ENCODE data around the gene IL2RA. TPM values are rescaled to one million over a fixed set of nuclear protein-coding genes. Genes with fewer than 3 reads are reported as not detected.

Gene IL2RA
- total RNA-seq, 1 experiment from 2014 or later: not detected

GRCh38 chr10:6027929-6028328 lies 34.2 kb downstream of the IL2RA start:
- TF ChIP-seq EZH2 (IDR thresholded peaks at IDR 0.05; ENCODE audit: borderline replicate concordance, low read depth, low read length, poor library complexity, severe bottlenecking) (no peak), CTCF (conservative IDR thresholded peaks at IDR 0.05; ENCODE audit: low read depth, low read length) (no peak)
- intact Hi-C loops (cut with micrococcal nuclease; ENCODE audit: unreplicated experiment): no loop called here
- no peak for DNase-seq (ENCODE audit: low spot score)
- peaks cover 2% of the 10 kb centered on the region for H3K27me3 ChIP-seq (replicated peaks; ENCODE audit: insufficient read depth, low read depth, low read length, poor library complexity)
- H3K4me1 ChIP-seq (ENCODE audit: insufficient read depth, low read length, poor library complexity, severe bottlenecking): no peaks in the 10 kb centered on the region
- no peak overlapping the region for H3K4me3 ChIP-seq (ENCODE audit: low read depth, low read length, poor library complexity, severe bottlenecking)
- ChIA-PET POLR2A (ENCODE audit: low non-redundant PET) (no interaction called here), CTCF (no interaction called here)
- BruUV-seq (replicated peaks): no TSS peak
- H3K9me3 ChIP-seq (ENCODE audit: low read depth, low read length, poor library complexity, severe bottlenecking): peaks cover 14% of the 10 kb centered on the region
- no peak overlapping the region for H3K27ac ChIP-seq (ENCODE audit: low read depth, low read length, poor library complexity, severe bottlenecking)
- no peaks in the 10 kb centered on the region for H3K36me3 ChIP-seq (ENCODE audit: insufficient read depth, low read length, poor library complexity, severe bottlenecking)

GRCh38 chr10:6025683-6026255 lies 36.4 kb downstream of the IL2RA start:
- CTCF ChIA-PET: no interaction called here
- H3K4me1 ChIP-seq (ENCODE audit: insufficient read depth, low read length, poor library complexity, severe bottlenecking): no peaks in the 10 kb centered on the region

GRCh38 chr10:6024334-6024682 lies 37.9 kb downstream of the IL2RA start:
- ChIA-PET POLR2A (ENCODE audit: low non-redundant PET) (no interaction called here), CTCF (no interaction called here)
- no peaks in the 10 kb centered on the region for H3K4me1 ChIP-seq (ENCODE audit: insufficient read depth, low read length, poor library complexity, severe bottlenecking)
- no peaks in the 10 kb centered on the region for H3K9me3 ChIP-seq (ENCODE audit: low read depth, low read length, poor library complexity, severe bottlenecking)
- peaks cover 10% of the 10 kb centered on the region for H3K27me3 ChIP-seq (replicated peaks; ENCODE audit: insufficient read depth, low read depth, low read length, poor library complexity)
- no peaks in the 10 kb centered on the region for H3K36me3 ChIP-seq (ENCODE audit: insufficient read depth, low read length, poor library complexity, severe bottlenecking)
- no peak overlapping the region for H3K27ac ChIP-seq (ENCODE audit: low read depth, low read length, poor library complexity, severe bottlenecking)
- no TSS peak for BruUV-seq (replicated peaks)
- H3K4me3 ChIP-seq (ENCODE audit: low read depth, low read length, poor library complexity, severe bottlenecking): no peak overlapping the region
- intact Hi-C loops (cut with micrococcal nuclease; ENCODE audit: unreplicated experiment): no loop called here
- DNase-seq (ENCODE audit: low spot score): no peak
- TF ChIP-seq CTCF (conservative IDR thresholded peaks at IDR 0.05; ENCODE audit: low read depth, low read length) (no peak), EZH2 (IDR thresholded peaks at IDR 0.05; ENCODE audit: borderline replicate concordance, low read depth, low read length, poor library complexity, severe bottlenecking) (no peak)

More at GRCh38 chr10:6025683-6026255, 36.4 kb downstream of the IL2RA start:
- TF ChIP-seq EZH2 (IDR thresholded peaks at IDR 0.05; ENCODE audit: borderline replicate concordance, low read depth, low read length, poor library complexity, severe bottlenecking) (no peak), CTCF (conservative IDR thresholded peaks at IDR 0.05; ENCODE audit: low read depth, low read length) (no peak)
- DNase-seq (ENCODE audit: low spot score): peak; percentile 16
- Histone ChIP-seq H3K27me3 (replicated peaks; ENCODE audit: insufficient read depth, low read depth, low read length, poor library complexity) (peaks cover 10% of the 10 kb centered on the region), H3K36me3 (ENCODE audit: insufficient read depth, low read length, poor library complexity, severe bottlenecking) (no peaks in the 10 kb centered on the region), H3K27ac (ENCODE audit: low read depth, low read length, poor library complexity, severe bottlenecking) (no peak overlapping the region), H3K9me3 (ENCODE audit: low read depth, low read length, poor library complexity, severe bottlenecking) (peaks cover 10% of the 10 kb centered on the region), H3K4me3 (ENCODE audit: low read depth, low read length, poor library complexity, severe bottlenecking) (no peak overlapping the region)
- POLR2A ChIA-PET (ENCODE audit: low non-redundant PET): no interaction called here
- BruUV-seq (replicated peaks): no TSS peak
- intact Hi-C loops (cut with micrococcal nuclease; ENCODE audit: unreplicated experiment): no loop called here

Data from A673 (cell line).